KBM-7 (cell line): ENCODE results near the gene SSTR5.
"Not testable (repeated sequence)": the region's sequence is repeated elsewhere in the genome, so short reads cannot be mapped to it uniquely, and the experiment has no call there.

Experiments
- DNase-seq: peaks from one replicate; pipeline ENCODE4 v3.0.0-alpha.2; 2015
- in situ Hi-C: fragments of 300-500 bp; cut with MboI; formaldehyde crosslinking; loops from 2 replicates; pipeline ENCODE4 v1.14.3; 2020; ENCODE audit warnings: low sequenced_read_pairs, low pct_unique_long_range_greater_than_20kb, mixed read lengths

Gene SSTR5

DNA sequence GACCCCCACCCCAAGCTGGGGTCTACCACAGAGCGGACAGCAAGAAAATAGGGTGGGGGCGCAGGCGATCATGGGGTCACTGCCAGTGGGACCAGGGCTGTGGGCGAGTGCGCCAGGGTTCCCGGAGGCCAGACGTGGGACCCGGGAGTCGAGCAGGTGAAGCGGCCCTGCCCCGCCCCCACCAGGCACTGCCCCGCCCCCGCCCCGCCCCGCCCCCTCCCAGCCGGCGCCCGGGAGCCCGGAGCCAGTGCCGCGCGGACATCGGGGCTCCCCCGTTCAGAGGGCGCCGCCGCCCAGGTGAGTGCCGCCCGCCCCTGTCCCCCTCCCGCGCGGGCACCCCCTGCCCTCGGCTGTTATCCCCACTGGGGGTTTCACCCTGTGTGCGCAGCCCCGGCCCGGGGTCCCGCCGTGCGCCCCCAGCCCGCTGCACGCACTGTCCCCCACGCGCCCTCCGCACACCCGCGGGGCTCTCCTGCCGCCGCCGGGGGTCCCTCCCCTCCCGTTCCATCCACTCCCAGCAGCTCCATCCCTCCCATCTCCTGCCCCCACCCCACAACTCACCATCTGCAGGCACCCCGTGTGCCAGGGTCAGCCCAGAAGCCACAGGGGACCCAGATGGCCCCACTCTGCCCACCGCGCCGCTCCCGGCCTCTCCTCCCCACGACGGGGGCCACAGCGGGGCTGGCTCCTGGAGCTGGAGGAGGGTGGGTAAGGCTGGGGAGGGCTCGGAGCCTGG, at the start of gene SSTR5:
Gene SSTR5 (plus strand): TSS at position 222 of the 736 bp plus-strand sequence. CDS start 6,122 bp downstream, outside the sequence.
- in situ Hi-C loops, result no loop called here
- DNase-seq, result no peak

DNA sequence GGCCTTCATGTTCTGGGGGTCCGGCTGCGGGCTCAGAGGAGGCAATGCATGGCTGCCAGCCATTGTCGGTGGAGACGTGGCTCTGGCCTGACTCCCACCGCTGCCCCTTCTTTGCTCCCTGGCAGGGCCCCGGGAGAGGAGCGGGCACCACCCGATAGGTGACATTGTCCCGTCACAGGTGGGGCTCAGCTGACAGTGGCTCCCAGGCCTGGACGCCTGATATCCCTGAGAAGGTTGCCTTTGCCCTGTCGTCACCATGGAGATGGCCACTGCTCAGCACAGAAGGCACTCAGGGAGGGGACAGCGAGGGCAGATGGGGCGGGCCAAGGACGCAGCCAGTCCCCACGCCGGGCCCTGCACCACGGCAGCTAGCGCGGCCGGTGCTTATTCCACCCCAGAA, 48.4 kb upstream of the SSTR5 start:
- in situ Hi-C loops, result no loop called here
- DNase-seq, result no peak

DNA sequence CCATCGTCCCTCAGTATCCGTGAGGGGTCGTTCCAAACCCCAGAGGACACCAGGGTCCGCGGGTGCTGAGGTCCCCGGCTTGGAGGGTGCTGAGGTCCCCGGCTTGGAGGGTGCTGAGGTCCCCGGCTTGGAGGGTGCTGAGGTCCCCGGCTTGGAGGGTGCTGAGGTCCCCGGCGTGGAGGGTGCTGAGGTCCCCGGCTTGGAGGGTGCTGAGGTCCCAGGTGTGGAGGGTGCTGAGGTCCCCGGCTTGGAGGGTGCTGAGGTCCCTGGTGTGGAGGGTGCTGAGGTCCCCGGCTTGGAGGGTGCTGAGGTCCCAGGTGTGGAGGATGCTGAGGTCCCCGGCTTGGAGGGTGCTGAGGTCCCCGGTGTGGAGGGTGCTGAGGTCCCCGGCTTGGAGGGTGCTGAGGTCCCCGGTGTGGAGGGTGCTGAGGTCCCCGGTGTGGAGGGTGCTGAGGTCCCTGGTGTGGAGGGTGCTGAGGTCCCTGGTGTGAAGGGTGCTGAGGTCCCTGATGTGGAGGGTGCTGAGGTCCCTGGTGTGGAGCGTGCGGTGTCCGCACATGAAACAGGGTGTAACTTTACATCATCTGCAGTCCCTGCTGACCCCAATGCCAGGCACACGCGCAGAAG, 47.3 kb upstream of the SSTR5 start:
- in situ Hi-C loops, DNase-seq: not testable (repeated sequence)

DNA sequence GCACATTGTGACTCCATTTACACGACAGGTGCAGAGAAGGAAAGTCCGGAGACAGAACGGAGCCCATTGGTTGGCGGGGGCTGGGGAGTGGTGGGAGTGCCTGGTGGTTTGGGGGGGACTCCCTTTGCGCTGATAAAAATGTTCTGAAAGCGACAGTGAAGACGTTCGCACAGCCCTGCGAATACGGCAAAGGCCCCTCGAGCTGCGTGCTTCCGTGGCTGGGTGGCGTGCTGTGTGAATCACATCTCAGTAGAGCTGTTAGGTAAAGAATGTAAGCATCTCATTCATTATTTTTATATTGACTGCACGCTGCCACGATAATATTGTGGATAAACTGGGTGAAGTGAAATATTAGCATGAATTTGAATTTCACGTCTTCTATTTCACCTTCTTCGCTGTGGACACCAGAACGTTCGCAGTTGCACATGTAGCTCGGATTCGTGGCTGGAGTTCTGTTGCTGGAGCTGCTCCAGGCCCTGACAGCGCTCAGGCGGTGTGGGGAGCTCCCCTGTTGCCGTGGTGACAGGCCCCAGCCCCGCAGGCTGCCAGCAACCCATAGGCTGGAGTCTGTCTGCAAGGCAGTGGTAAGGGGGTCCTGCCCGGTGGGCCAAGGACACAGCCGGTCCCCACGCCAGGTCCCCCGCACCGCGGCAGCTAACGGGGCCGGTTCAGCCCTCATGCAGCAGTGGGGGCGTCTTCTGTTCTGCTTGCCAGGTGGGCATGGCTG, 46.3 kb upstream of the SSTR5 start:
- in situ Hi-C loops, result no loop called here
- DNase-seq, result no peak

DNA sequence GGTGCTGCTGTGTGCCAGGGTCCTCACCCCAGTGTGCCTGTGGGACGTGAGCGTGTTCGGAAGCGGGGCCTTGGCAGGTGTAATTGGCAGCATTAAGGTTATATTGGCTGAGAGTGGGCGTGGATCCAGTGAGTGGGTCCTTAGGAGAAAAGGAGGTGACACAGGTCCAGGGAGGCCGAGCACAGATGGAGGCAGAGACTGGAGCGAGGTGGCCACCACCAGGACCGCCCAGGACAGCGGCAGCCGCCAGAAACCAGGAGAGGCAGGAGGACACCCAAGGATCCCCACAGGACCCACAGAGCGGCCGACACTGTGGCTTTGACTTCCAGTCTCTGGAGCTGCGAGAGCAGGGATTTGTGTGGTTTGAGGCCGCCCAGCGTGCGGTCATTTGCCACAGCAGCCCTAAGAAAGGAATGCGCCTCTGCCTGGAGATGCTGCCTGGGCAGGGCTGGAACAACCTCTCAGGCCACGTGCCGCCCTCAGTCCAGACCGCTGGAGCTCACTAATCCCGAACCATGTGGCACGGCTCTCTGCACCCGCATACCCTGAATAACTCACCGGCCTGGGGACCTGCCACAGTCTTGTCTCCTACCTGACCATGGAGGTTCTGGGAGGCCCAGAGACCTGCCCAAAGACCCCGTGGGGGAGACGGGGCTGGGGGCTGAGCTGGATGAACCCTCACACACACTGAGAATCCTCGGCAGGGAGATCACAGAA, 45.6 kb upstream of the SSTR5 start:
- in situ Hi-C loops, result no loop called here
- DNase-seq, result no peak

DNA sequence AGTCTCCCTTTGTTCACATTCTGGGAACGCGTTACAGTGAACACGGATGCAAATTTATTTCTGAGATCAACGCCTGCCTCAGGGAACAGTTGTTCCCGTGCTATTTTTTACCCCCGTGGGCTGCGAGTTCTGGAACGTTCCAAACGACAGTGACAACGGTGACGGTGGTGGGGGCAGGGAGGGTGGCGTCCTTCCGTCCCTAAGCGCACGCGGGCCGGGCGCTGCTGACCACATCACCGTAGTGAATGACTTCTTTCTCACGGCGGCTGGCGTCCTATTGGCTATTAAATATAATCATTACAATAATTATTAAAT, 45.1 kb upstream of the SSTR5 start:
- no peak for DNase-seq
- in situ Hi-C loops, result no loop called here

DNA sequence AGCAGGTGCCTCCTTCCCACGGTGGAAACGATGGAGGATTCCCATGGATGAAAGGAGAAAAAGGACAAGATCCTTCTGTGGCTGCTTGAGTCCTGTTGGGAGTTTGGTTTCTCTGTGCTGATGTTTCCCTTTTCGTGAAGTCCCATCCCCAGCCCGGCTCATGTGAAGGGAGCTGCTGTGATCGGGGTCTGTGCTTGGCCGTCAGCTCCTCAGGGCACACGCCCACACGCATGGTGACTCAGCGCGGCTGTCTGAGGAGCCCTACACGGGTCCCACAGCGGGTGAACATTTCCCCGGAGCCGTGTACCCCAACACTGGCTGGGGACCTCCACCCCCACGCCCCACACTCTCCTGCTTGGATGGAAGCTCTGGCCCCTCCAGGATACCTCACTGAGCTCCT, 44.5 kb upstream of the SSTR5 start:
- in situ Hi-C loops, result no loop called here
- DNase-seq, result no peak

DNA sequence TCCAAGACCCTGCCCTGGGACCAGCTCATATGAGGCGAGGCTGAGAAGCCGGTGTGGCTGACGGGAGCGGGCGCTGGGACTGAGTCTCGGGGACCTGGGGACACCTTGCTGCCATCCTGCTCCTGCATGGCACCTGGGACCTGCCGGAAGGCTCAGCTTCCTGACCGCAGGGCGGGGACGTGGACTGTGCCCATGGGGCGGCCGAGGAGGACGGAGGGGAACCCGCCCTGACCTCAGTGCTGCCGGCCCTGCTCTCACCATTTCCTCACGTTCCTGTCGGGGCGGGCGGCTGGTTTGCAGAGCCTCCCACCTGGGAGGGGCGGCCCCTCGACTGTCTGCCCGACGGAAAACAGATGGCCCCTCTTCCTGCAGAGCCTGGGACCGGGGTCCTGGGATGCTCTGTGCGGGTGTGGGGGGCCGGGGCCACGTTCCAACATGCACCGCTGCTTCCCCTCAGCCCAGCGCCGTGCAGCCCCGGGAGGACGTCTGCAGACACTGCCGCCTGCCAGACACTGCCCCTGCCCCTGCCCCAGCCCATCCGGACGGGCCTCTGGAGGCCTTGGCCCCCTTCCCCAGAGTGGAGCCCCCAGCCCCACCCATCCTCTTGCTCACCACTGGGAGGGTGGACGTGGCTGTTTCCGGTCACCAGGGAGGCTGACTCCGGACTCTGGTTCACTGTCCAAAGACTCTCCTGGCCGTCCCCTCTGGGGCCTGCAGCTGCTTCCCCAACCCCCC, 43.9 kb upstream of the SSTR5 start:
- DNase-seq, result no peak
- in situ Hi-C loops, result no loop called here

DNA sequence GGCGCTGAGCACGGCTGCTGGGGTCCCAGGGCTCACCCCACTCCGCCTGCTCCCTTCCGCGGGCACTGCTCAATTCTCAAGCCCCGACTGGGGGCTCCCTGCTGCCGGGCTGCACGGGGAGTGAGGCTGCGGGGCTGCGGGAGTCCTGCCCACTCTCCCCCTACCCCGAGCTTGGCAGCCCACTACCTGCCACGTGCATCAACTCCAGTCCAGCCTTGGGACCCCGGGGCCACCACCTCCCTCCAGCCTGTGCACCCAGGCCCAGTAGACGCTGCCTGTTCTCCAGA, 43.3 kb upstream of the SSTR5 start:
- in situ Hi-C loops, result no loop called here
- no peak for DNase-seq

DNA sequence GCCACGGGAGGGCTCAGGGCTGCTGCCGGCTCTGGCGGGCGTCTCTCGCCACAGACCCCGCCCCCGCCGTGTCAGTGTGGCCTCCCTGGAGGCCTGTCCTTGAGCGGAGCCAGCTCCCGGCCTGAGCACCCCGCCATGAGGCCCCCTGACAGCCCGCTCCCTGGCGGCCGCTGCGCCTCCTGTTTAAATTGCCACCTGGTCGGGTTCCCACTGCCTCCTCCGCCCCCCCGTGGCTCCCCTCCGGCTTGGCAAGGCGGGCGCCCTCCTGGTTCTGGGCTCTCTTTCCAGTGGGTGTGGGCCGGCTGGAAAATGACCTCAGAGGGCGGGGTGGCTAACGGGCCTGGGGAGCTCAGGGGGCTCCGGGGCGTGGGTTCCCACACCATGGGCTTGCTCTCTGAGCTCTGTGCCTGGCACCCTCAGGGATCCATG, 42.1 kb upstream of the SSTR5 start:
- in situ Hi-C loops, result no loop called here
- DNase-seq, result no peak

DNA sequence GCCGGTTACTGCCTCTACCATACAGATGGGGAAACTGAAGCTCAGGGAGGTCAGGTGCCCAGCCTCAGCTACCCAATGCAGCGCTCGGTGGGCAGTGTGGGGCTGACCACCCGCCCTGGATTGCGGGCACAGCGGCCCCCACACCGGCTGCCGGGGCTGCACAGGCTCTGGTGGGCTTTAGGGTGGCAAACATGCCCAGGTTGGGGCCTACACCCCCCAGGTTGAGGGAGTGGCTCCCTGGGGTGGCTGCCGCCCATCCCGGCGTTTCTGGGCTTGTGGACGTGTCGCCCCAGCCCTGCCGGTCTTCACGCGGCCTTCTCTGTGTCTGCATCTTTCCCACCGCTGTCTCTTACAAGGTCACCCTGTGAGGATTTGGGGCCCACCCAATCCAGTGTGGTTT, 40.9 kb upstream of the SSTR5 start:
- in situ Hi-C loops, result no loop called here
- no peak for DNase-seq

DNA sequence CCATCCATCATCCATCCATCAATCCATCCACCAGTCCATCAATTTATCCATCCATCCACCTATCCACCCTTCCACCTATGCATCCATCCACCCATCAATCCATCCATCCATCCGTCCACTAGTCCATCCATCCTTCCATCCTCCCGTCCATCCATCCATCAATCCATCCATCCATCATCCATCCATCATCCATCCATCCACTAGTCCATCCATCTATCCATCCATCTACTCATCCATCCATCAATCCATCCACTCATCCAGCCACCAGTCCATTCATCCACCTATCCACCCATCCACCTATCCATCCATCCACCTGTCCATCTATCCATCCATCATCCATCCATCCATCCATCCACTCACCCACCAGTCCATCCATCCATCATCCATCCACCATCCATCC, 39.9 kb upstream of the SSTR5 start:
- DNase-seq, result no peak
- in situ Hi-C loops, result no loop called here

DNA sequence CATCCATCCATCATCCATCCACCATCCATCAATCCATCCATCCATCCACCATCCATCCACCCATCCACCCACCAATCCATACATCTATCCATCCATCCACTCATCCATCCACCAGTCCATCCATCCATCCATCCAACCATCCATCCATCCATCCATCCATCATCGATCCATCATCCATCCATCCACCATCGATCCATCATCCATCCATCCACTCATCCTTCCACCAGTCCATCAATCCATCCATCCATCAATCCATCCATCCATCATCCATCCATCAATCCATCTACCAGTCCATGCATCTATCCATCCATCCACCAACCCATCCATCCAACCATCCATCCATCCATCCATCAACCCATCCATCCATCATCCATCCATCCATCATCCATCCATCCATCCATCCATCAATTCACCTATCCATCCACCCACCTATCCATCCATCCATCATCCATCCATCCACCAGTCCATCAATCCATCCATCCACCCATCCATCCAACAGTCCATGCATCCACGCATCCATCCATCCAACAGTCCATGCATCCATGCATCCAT, 39.3 kb upstream of the SSTR5 start:
- in situ Hi-C loops, result no loop called here
- no peak for DNase-seq

DNA sequence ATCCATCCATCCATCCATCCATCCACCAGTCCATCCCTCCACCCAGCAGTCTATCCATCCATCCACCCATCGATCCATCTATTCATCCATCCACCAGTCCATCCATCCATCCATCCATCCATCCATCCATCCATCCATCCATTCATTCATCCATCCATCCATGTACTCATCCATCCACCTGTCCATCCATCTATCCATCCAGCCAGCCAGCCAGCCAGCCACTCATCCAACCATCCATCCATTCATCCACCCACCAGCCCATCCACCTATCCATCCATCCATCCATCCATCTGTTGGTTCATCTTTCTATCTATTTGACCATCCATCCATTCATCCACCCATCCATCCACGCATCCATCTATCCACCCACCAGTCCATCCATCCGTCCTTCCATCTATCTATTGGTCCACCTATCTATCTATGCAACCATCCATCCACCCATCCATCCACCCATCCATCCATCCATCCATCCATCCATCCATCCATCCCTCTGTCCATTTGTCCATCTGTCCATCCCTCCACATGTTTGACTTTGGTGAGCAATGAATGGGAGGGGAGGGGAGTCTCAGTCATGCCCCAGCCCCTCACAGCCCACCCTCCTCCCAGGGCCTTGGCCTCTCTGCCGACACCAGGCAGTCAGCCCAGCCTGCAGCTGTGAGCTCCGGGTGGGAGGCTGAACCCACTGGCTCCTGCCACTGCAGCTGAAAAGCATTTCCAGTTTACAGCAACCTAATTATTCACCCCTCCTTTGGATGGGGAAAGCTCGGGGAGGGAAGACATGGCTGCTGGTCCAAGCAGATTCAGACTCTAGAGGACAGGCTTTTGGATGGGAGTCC, 38.1 kb upstream of the SSTR5 start:
- in situ Hi-C loops, result no loop called here
- no peak for DNase-seq

DNA sequence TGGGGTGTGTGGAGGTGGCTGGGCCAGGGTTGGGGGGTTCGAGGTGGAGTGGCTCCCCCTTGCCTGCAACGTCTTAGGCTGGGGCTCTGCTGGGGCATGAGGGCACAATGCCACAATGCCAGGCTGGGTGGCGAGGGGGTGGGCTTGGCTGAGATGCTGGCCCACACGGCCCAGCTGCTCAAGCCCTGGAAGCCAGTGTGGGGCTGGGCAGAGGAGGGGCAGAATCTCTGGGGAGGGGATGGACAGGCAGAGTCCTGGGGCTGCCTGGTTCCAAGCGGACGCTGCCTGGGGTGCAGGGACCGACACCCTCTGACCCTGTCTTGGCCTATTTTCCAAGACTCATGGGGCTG, 37.5 kb upstream of the SSTR5 start:
- in situ Hi-C loops, result no loop called here
- DNase-seq, result no peak

DNA sequence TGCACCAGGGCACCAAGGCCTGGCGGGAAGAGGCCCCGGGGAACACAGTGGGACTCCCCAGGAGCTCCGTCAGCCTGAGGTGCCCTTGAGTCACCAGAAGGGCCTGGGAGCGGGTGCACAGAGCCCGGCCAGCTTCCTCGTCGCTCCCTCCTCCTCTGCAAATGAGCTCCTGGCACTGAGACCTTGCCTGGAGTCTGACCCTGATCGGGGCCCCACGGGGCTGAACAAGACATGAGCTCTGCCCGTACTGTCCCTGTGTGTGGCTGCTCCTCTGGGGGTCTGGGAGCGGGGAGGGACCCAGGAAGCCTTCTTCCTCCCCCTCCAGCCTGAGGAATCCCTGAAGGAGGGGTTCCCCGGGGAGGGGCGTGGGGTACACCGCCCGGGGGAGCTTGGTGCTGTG, 36.4 kb upstream of the SSTR5 start:
- in situ Hi-C loops, result no loop called here
- no peak for DNase-seq

DNA sequence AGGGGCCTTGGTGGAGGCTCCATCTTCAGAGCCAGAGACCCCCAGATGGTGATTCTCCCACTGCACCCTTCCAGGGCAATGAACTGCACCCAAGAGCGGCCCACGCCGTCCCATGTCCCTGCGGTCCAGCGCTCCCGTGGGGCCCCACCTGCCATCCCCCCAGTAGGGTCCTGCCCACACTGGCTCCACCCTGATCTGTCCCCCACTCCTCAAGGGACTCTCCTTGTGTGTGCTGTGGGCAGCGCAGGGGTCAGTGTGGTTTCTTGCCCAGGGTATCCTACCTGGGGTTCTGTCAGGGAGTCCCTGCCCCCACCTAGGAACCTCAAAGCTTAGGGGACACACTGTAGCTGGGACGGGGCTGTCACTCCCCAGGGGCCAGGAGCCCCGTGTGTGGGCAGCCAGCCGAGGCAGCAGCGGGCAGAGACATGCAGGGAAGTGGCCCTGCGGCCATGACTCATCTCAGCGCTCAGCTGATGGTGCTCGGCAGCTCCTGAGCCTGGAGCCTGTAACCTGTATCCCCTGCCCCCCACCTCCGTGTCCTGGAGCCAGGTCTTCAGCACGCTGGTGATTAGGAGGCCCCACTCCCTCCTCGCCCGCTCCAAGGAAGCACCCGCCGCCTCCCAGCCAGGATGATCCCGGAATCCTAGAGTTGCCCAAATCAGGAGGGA, 35.7 kb upstream of the SSTR5 start:
- in situ Hi-C loops, result no loop called here
- DNase-seq, result no peak
